GM12878 (cell line): Measurements from ENCODE around the gene CD72. TPM values are rescaled to one million over a fixed set of nuclear protein-coding genes. Genes with fewer than 3 reads are reported as not detected.
A peak's percentile ranks its signal among the peaks of the same experiment; 100 is the strongest.

Experiments
- ATAC-seq: fragments of 200-7000 bp; cut with Tn5 transposase; 3 replicates; pipeline ENCODE4 v1.9.1; 2020; ENCODE audit warnings: mild to moderate bottlenecking, moderate library complexity
- BruUV-seq: library from RNA; stranded (reverse); fragments of 400-500 nt; replicated peaks from 2 replicates; lab custom pipeline; 2021; lab: Mats Ljungman, UMichigan
- CTCF ChIA-PET: fragments of 300-600 bp; sonication (Branson Sonifier 250); formaldehyde crosslinking; extraction: SDS; loops from one replicate; lab custom pipeline; 2021; ENCODE audit warnings: inconsistent platforms; lab: Yijun Ruan, JAX
- POLR2A ChIA-PET: fragments of 350-600 bp; formaldehyde crosslinking; extraction: SDS; loops from one replicate; lab custom pipeline; 2021; ENCODE audit warnings: inconsistent platforms; lab: Charles Lee
- RAD21 ChIA-PET: fragments of 300-600 bp; sonication (Branson Sonifier 250); formaldehyde crosslinking; loops from one replicate; lab custom pipeline; 2023; ENCODE audit warnings: antibody characterized with exemption; ENCODE audit not compliant: unreplicated experiment; lab: Charles Lee
- SMC1A ChIA-PET: fragments of 300-600 bp; sonication (Branson Sonifier 250); formaldehyde crosslinking; loops from one replicate; lab custom pipeline; 2023; ENCODE audit not compliant: unreplicated experiment, uncharacterized antibody; lab: Charles Lee
- DNase-seq: peaks from one replicate; pipeline ENCODE4 v3.0.0-alpha.2; 2011; ENCODE audit warnings: low read depth, low spot score
- FAIRE-seq: peaks from 3 replicates; lab custom pipeline; 2011; peaks lifted over from hg19 to GRCh38; lab: Jason Lieb, UNC
- H2AFZ ChIP-seq: 2 replicates; pipeline ENCODE4 v1.6.0; 2011; ENCODE audit warnings: low read depth, low read length, control low read depth; ENCODE audit not compliant: control insufficient read depth
- H3K27ac ChIP-seq: 2 replicates; pipeline ENCODE4 v1.5.1; 2011; ENCODE audit warnings: control low read depth; ENCODE audit not compliant: control insufficient read depth, insufficient read depth
- H3K27me3 ChIP-seq, 2 experiments: replicated peaks in 1 of 2; 2 replicates each; pipeline versions ENCODE4 v1.6.0 to v1.6.1; 2011; ENCODE audit warnings: low read length in 1 of 2; ENCODE audit not compliant: control insufficient read depth in 2 of 2, insufficient read depth in 2 of 2
- H3K36me3 ChIP-seq, 2 experiments: 2 replicates each; pipeline ENCODE4 v1.5.1; 2011; ENCODE audit warnings: low read length in 1 of 2; ENCODE audit not compliant: control insufficient read depth in 2 of 2, insufficient read depth in 2 of 2
- H3K4me1 ChIP-seq: 2 replicates; pipeline ENCODE4 v1.6.1; 2011; ENCODE audit warnings: mild to moderate bottlenecking, low read length, moderate library complexity, mixed read lengths; ENCODE audit not compliant: control insufficient read depth, insufficient read depth
- H3K4me2 ChIP-seq: 2 replicates; pipeline ENCODE4 v1.6.0; 2011; ENCODE audit warnings: control low read depth; ENCODE audit not compliant: control insufficient read depth, insufficient read depth
- H3K4me3 ChIP-seq: fragments of 200-600 bp; sonication (generic); 2 replicates; pipeline ENCODE4 v1.5.1; 2016
- H3K79me2 ChIP-seq: 2 replicates; pipeline ENCODE4 v1.6.0; 2011; ENCODE audit warnings: low read length; ENCODE audit not compliant: control insufficient read depth, insufficient read depth
- H3K9ac ChIP-seq: 2 replicates; pipeline ENCODE4 v1.8.0; 2011; ENCODE audit warnings: low read length, control low read depth, mixed read lengths; ENCODE audit not compliant: control insufficient read depth, insufficient read depth
- H3K9me3 ChIP-seq: replicated peaks from 3 replicates; pipeline ENCODE4 v1.5.1; 2011; ENCODE audit warnings: mild to moderate bottlenecking, low read length; ENCODE audit not compliant: control insufficient read depth, insufficient read depth
- H4K20me1 ChIP-seq: 2 replicates; pipeline ENCODE4 v1.6.0; 2011; ENCODE audit not compliant: control insufficient read depth, insufficient read depth
- IKZF2 ChIP-seq, 2 experiments: fragments of 450-650 bp; IDR thresholded peaks; 2 replicates each; pipeline ENCODE4 v1.6.1; 2017; ENCODE audit warnings: mild to moderate bottlenecking in 2 of 2, moderate library complexity in 2 of 2
- MTA3 ChIP-seq: IDR thresholded peaks from 2 replicates; pipeline ENCODE4 v1.6.1; 2012; ENCODE audit warnings: low read length, inconsistent platforms, borderline replicate concordance
- MXI1 ChIP-seq: fragments of 150-350 bp; IDR thresholded peaks from 2 replicates; pipeline ENCODE4 v1.6.1; 2011; ENCODE audit warnings: low read depth, mild to moderate bottlenecking, inconsistent platforms, low read length, improper control_type of control experiment
- WGBS: methylation state at CpG from one replicate; pipeline ENCODE4 v1.1.6; 2016; ENCODE audit warnings: low lambda C conversion rate; ENCODE audit not compliant: insufficient replicate concordance, insufficient coverage; ENCODE audit errors: missing lambda C conversion rate; 5-methylcytosine and 5-hydroxymethylcytosine counted together
- in situ Hi-C: fragments of 300-500 bp; cut with MboI; formaldehyde crosslinking; loops from 9 replicates; pipeline ENCODE4 v1.14.3; 2018; ENCODE audit warnings: mixed read lengths
- intact Hi-C: fragments of 100-400 bp; cut with micrococcal nuclease; formaldehyde crosslinking; loops from one replicate; pipeline ENCODE4 v1.14.2; 2022; ENCODE audit not compliant: unreplicated experiment
- polyA plus RNA-seq, 11 experiments: library from polyadenylated mRNA; depleted of rRNA in 4 of 11; unstranded in 6 of 11; stranded (reverse) in 5 of 11; fragments of >200 nt; fragmentation: Nextera tagmentation in 4 of 11; fragmentation: Illumina TruSeq in 1 of 11; extraction: Ambion mirVana in 4 of 11; extraction: Trizol in 1 of 11; gene quantifications; 1 replicate in 1 of 11; 2 replicates in 10 of 11; pipeline versions ENCODE4 v1.2.1 to v1.2.3, GENCODE V29; 2011 to 2016; ENCODE audit warnings: inconsistent platforms in 2 of 11, missing spikeins in 2 of 11, low read depth in 1 of 11
- total RNA-seq, 4 experiments: library from RNA; depleted of rRNA in 3 of 4; stranded (reverse); fragments of >200 nt in 3 of 4; fragmentation: Illumina TruSeq in 1 of 4; extraction: Trizol in 1 of 4; gene quantifications; 2 replicates each; pipeline versions ENCODE4 v1.2.1 to v1.2.3, GENCODE V29; 2013 to 2021

The CD72 gene
- total and polyA plus RNA-seq, 10 of the 15 experiments (the other 5 are each of a cell fraction or from before 2014, with no cell fraction given): 2.1 to 14.2 (median 4.4) TPM

GRCh38 chr9:35617548-35617947 is 665 bp downstream of the CD72 start:
- SMC1A ChIA-PET: interaction anchor here (1.1 to 2.9 kb wide), 5 partner anchors 12 to 113 kb away, joined by 4 to 13 read pairs (median 7); partner anchors contain the start of gene TESK1
- DNase-seq (no peak), ATAC-seq (no peak), FAIRE-seq (no peak)
- Histone ChIP-seq H4K20me1 (no peaks in the 10 kb centered on the region), H3K4me2 (peak overlapping the region; percentile 92), H3K9ac (peak overlapping the region; percentile 64), H3K4me1 (peaks cover 44% of the 10 kb centered on the region), H3K79me2 (no peaks in the 10 kb centered on the region; the same call in 1 of the 2 replicates), H3K27ac (peak overlapping the region; percentile 57), H3K36me3 (no peaks in the 10 kb centered on the region), H3K27me3 (no peaks in the 10 kb centered on the region; a peak in 1 of 4 replicates), H3K9me3 (no peaks in the 10 kb centered on the region)
- BruUV-seq: TSS peak; percentile 80
- intact Hi-C loops (no loop called here), in situ Hi-C loops (no loop called here)
- RAD21 ChIA-PET: interaction anchor here (0.8 to 3.5 kb wide), 8 partner anchors 13 to 114 kb away, joined by 3 to 14 read pairs (median 6); partner anchors contain the start of genes ARHGEF39, CCDC107, CREB3 and RMRP
- POLR2A ChIA-PET: interaction anchor here (0.9 to 6.6 kb wide), 8 partner anchors 11 to 197 kb away, joined by 4 to 85 read pairs (median 8); partner anchors contain the start of genes CCDC107, CREB3, HINT2 and RMRP
- TF ChIP-seq IKZF2 (IDR thresholded peaks at IDR 0.05) (0 out of 4 replicates have a peak, but pooled peaks of 1 of the 2 experiments have one; percentile 0), MXI1 (no peak), MTA3 (peak; percentile 70; the same call in 1 of the 2 replicates)
- TF ChIP-seq, all 136 proteins: peak for 2
- H3K4me3 ChIP-seq: peak overlapping the region; percentile 72
- 66% methylated on average over 8 of the region's 8 CpGs for WGBS
- CTCF ChIA-PET: interaction anchor here (0.8 to 9.0 kb wide), 12 partner anchors 12 to 115 kb away, joined by 3 to 101 read pairs (median 5); partner anchors contain the start of genes CCDC107, CREB3, RMRP and SIT1
- H2AFZ ChIP-seq: peak overlapping the region; percentile 88
